ENCODE data around the gene OR52B6. TPM values are rescaled to one million over a fixed set of nuclear protein-coding genes. Genes with fewer than 3 reads are reported as not detected.

Gene OR52B6
- total RNA-seq, 1 donor from 2014 or later = not detected

- TF ChIP-seq CTCF (IDR thresholded peaks at IDR 0.05) (peak; percentile 33), EZH2phosphoT487 (IDR thresholded peaks at IDR 0.05) (no peak)
- Mint-ChIP-seq H3K27ac (no peak overlapping the region), H3K4me1 (no peaks in the 10 kb centered on the region), H3K27me3 (ENCODE audit: insufficient read depth, low read depth) (no peaks in the 10 kb centered on the region), H3K36me3 (no peaks in the 10 kb centered on the region), H3K9me3 (no peaks in the 10 kb centered on the region), H3K4me3 (no peak overlapping the region)
- Histone ChIP-seq H4K20me1 (ENCODE audit: low read depth) (no peaks in the 10 kb centered on the region), H3K4me2 (no peak overlapping the region), H3K4me1 (no peaks in the 10 kb centered on the region), H3K79me2 (ENCODE audit: low read depth) (no peaks in the 10 kb centered on the region), H3K9ac (no peak overlapping the region), H3K36me3 (no peaks in the 10 kb centered on the region), H3F3A (ENCODE audit: low read depth) (no peaks in the 10 kb centered on the region), H3K4me3 (no peak overlapping the region), H3K27me3 (no peaks in the 10 kb centered on the region), H3K27ac (no peak overlapping the region), H2AFZ (replicated peaks) (no peak overlapping the region), H3K9me3 (ENCODE audit: low read depth) (no peaks in the 10 kb centered on the region)
- no peak for DNase-seq (ENCODE audit: low spot score)
These were observed 27.3 kb upstream of the OR52B6 start for GRCh38 chr11:5553343-5553742.

GRCh38 chr11:5556596-5557188 is 24.0 kb upstream of the OR52B6 start:
- no peaks in the 10 kb centered on the region for H3K27me3 ChIP-seq
- no peak for DNase-seq (ENCODE audit: low spot score)
- H3K27ac ChIP-seq = no peak overlapping the region
- no peak overlapping the region for H3K4me2 ChIP-seq
- no peaks in the 10 kb centered on the region for H4K20me1 ChIP-seq (ENCODE audit: low read depth)
- no peak overlapping the region for H3K27ac Mint-ChIP-seq
- H3K36me3 ChIP-seq = no peaks in the 10 kb centered on the region
- TF ChIP-seq CTCF (IDR thresholded peaks at IDR 0.05) = no peak
- TF ChIP-seq EZH2phosphoT487 (IDR thresholded peaks at IDR 0.05) = no peak
- no peak for TF ChIP-seq EZH2 (IDR thresholded peaks at IDR 0.05)
- H3K36me3 Mint-ChIP-seq = no peaks in the 10 kb centered on the region
- no peak overlapping the region for H2AFZ ChIP-seq (replicated peaks)
- no peaks in the 10 kb centered on the region for H3K4me1 ChIP-seq
- H3K4me3 ChIP-seq = no peak overlapping the region
- H3K79me2 ChIP-seq (ENCODE audit: low read depth) = no peaks in the 10 kb centered on the region
- no peaks in the 10 kb centered on the region for H3F3A ChIP-seq (ENCODE audit: low read depth)
- H3K27me3 Mint-ChIP-seq (ENCODE audit: insufficient read depth, low read depth) = no peaks in the 10 kb centered on the region
- no peaks in the 10 kb centered on the region for H3K9me3 Mint-ChIP-seq
- H3K9me3 ChIP-seq (ENCODE audit: low read depth) = no peaks in the 10 kb centered on the region
- no peak overlapping the region for H3K9ac ChIP-seq
- H3K4me1 Mint-ChIP-seq = peaks cover 1% of the 10 kb centered on the region
- H3K4me3 Mint-ChIP-seq = no peak overlapping the region

GRCh38 chr11:5557751-5558150 is 22.9 kb upstream of the OR52B6 start:
- no peak for DNase-seq (ENCODE audit: low spot score)
- Histone ChIP-seq H4K20me1 (ENCODE audit: low read depth) (no peaks in the 10 kb centered on the region), H3K4me2 (no peak overlapping the region), H3K27me3 (no peaks in the 10 kb centered on the region), H3K9ac (no peak overlapping the region), H2AFZ (replicated peaks) (no peak overlapping the region), H3K9me3 (ENCODE audit: low read depth) (no peaks in the 10 kb centered on the region), H3K36me3 (no peaks in the 10 kb centered on the region), H3K27ac (no peak overlapping the region), H3K79me2 (ENCODE audit: low read depth) (no peaks in the 10 kb centered on the region), H3F3A (ENCODE audit: low read depth) (no peaks in the 10 kb centered on the region), H3K4me1 (no peaks in the 10 kb centered on the region), H3K4me3 (no peak overlapping the region)
- Mint-ChIP-seq H3K4me3 (no peak overlapping the region), H3K4me1 (peaks cover 3% of the 10 kb centered on the region), H3K27ac (no peak overlapping the region), H3K36me3 (no peaks in the 10 kb centered on the region), H3K27me3 (ENCODE audit: insufficient read depth, low read depth) (no peaks in the 10 kb centered on the region), H3K9me3 (no peaks in the 10 kb centered on the region)
- TF ChIP-seq CTCF (IDR thresholded peaks at IDR 0.05) = no peak

Measured in neural progenitor cell (in vitro differentiated cells).